NT2/D1 (cell line): ENCODE results near the gene DNMT1.

ENCODE experiments used
- DNase-seq: peaks from one replicate; pipeline ENCODE4 v3.0.0-alpha.2; 2011; ENCODE audit warnings: low read depth, low spot score
- H3K27me3 ChIP-seq: 2 replicates; pipeline ENCODE4 v1.6.0; 2011; ENCODE audit warnings: mild to moderate bottlenecking; ENCODE audit not compliant: insufficient read length, insufficient read depth
- H3K36me3 ChIP-seq: 2 replicates; pipeline ENCODE4 v1.6.1; 2011; ENCODE audit warnings: mild to moderate bottlenecking, low read length, mixed read lengths; ENCODE audit not compliant: insufficient read depth, insufficient read length
- H3K4me1 ChIP-seq: 2 replicates; pipeline ENCODE4 v1.5.1; 2011; ENCODE audit not compliant: insufficient read depth, insufficient read length
- H3K4me3 ChIP-seq: 2 replicates; pipeline ENCODE4 v1.5.1; 2011; ENCODE audit warnings: low read depth; ENCODE audit not compliant: insufficient read length
- H3K9ac ChIP-seq: 2 replicates; pipeline ENCODE4 v1.6.0; 2011; ENCODE audit warnings: low read depth; ENCODE audit not compliant: insufficient read length
- H3K9me3 ChIP-seq: 2 replicates; pipeline ENCODE4 v1.5.1; 2011; ENCODE audit warnings: mild to moderate bottlenecking, low read length; ENCODE audit not compliant: insufficient read depth
- SUZ12 ChIP-seq: IDR thresholded peaks from 2 replicates; pipeline ENCODE4 v1.6.1; 2011; ENCODE audit not compliant: insufficient read length, insufficient read depth; ENCODE audit errors: extremely low read depth
- YY1 ChIP-seq: IDR thresholded peaks from 2 replicates; pipeline ENCODE4 v1.6.1; 2011; ENCODE audit not compliant: insufficient read length, insufficient read depth
- ZNF274 ChIP-seq: IDR thresholded peaks from 2 replicates; pipeline ENCODE4 v1.6.1; 2011; ENCODE audit warnings: mild to moderate bottlenecking, low read depth, low read length

Gene DNMT1

GRCh38 chr19:10149427-10149826, 45.3 kb downstream of the DNMT1 start:
- Histone ChIP-seq H3K27me3 (no peaks in the 10 kb centered on the region), H3K9ac (no peak overlapping the region), H3K9me3 (no peaks in the 10 kb centered on the region), H3K36me3 (peaks cover 93% of the 10 kb centered on the region), H3K4me3 (no peak overlapping the region), H3K4me1 (no peaks in the 10 kb centered on the region)
- TF ChIP-seq YY1 (no peak), ZNF274 (no peak), SUZ12 (no peak)
- DNase-seq = no peak

GRCh38 chr19:10146142-10146541, 48.6 kb downstream of the DNMT1 start:
- H3K9ac ChIP-seq = no peak overlapping the region
- H3K9me3 ChIP-seq = no peaks in the 10 kb centered on the region
- no peaks in the 10 kb centered on the region for H3K27me3 ChIP-seq
- peaks cover 95% of the 10 kb centered on the region for H3K36me3 ChIP-seq
- no peak overlapping the region for H3K4me3 ChIP-seq
- H3K4me1 ChIP-seq = no peaks in the 10 kb centered on the region
- TF ChIP-seq SUZ12 (no peak), YY1 (no peak), ZNF274 (no peak)
- no peak for DNase-seq

- no peak overlapping the region for H3K9ac ChIP-seq
- no peaks in the 10 kb centered on the region for H3K9me3 ChIP-seq
- no peaks in the 10 kb centered on the region for H3K27me3 ChIP-seq
- H3K4me1 ChIP-seq = no peaks in the 10 kb centered on the region
- DNase-seq = no peak
- H3K36me3 ChIP-seq = peaks cover 93% of the 10 kb centered on the region
- TF ChIP-seq ZNF274 (no peak), YY1 (no peak), SUZ12 (no peak)
- no peak overlapping the region for H3K4me3 ChIP-seq
Measured at GRCh38 chr19:10145031-10145430, 49.7 kb downstream of the DNMT1 start.

GRCh38 chr19:10144361-10144760, 50.4 kb downstream of the DNMT1 start:
- Histone ChIP-seq H3K4me3 (no peak overlapping the region), H3K4me1 (no peaks in the 10 kb centered on the region), H3K36me3 (peaks cover 93% of the 10 kb centered on the region), H3K27me3 (no peaks in the 10 kb centered on the region), H3K9ac (no peak overlapping the region), H3K9me3 (no peaks in the 10 kb centered on the region)
- DNase-seq = no peak
- TF ChIP-seq YY1 = no peak
- TF ChIP-seq ZNF274 = no peak
- TF ChIP-seq SUZ12 = no peak

GRCh38 chr19:10143681-10144080, 51.1 kb downstream of the DNMT1 start:
- no peaks in the 10 kb centered on the region for H3K27me3 ChIP-seq
- no peak overlapping the region for H3K9ac ChIP-seq
- TF ChIP-seq ZNF274 (no peak), YY1 (no peak), SUZ12 (no peak)
- no peak overlapping the region for H3K4me3 ChIP-seq
- no peaks in the 10 kb centered on the region for H3K4me1 ChIP-seq
- no peak for DNase-seq
- no peaks in the 10 kb centered on the region for H3K9me3 ChIP-seq
- peaks cover 93% of the 10 kb centered on the region for H3K36me3 ChIP-seq

GRCh38 chr19:10142701-10143375, 51.9 kb downstream of the DNMT1 start:
- Histone ChIP-seq H3K4me1 (peaks cover 4% of the 10 kb centered on the region), H3K9me3 (no peaks in the 10 kb centered on the region), H3K27me3 (no peaks in the 10 kb centered on the region), H3K36me3 (peaks cover 98% of the 10 kb centered on the region), H3K4me3 (no peak overlapping the region), H3K9ac (no peak overlapping the region)
- DNase-seq = no peak
- no peak for TF ChIP-seq ZNF274

- no peak overlapping the region for H3K9ac ChIP-seq
Measured at GRCh38 chr19:10141973-10142372, 52.8 kb downstream of the DNMT1 start.

GRCh38 chr19:10141479-10141878, 53.3 kb downstream of the DNMT1 start:
- Histone ChIP-seq H3K4me3 (no peak overlapping the region), H3K9ac (no peak overlapping the region), H3K27me3 (no peaks in the 10 kb centered on the region), H3K9me3 (no peaks in the 10 kb centered on the region), H3K36me3 (peaks cover 98% of the 10 kb centered on the region), H3K4me1 (peaks cover 7% of the 10 kb centered on the region)
- no peak for TF ChIP-seq ZNF274
- no peak for TF ChIP-seq YY1
- TF ChIP-seq SUZ12 = no peak
- DNase-seq = no peak

More at GRCh38 chr19:10141973-10142372, 52.8 kb downstream of the DNMT1 start:
- Histone ChIP-seq H3K36me3 (peaks cover 98% of the 10 kb centered on the region), H3K9me3 (no peaks in the 10 kb centered on the region), H3K4me1 (peaks cover 7% of the 10 kb centered on the region), H3K27me3 (no peaks in the 10 kb centered on the region), H3K4me3 (no peak overlapping the region)
- TF ChIP-seq ZNF274 = no peak
- TF ChIP-seq SUZ12 = no peak
- no peak for TF ChIP-seq YY1
- no peak for DNase-seq
